CD4-positive, CD25-positive, alpha-beta regulatory T cell (primary cell): Measurements from ENCODE around the gene GAS7. TPM values are rescaled to one million over a fixed set of nuclear protein-coding genes. Genes with fewer than 3 reads are reported as not detected.

ENCODE experiments used
- ATAC-seq, 2 donors: fragments of 150-1000 bp; cut with Tn5 transposase; one replicate each; pipeline ENCODE4 v1.10.0; 2021; ENCODE audit warnings: low read depth in 2 of 2, moderate number of reproducible peaks in 2 of 2, moderate library complexity in 1 of 2
- DNase-seq, 3 donors: peaks; one replicate each; pipeline versions ENCODE4 v3.0.0 to v3.0.0-alpha.2; 2012 to 2022; ENCODE audit warnings: mixed read lengths in 1 of 3
- H3K27ac ChIP-seq: one replicate; pipeline ENCODE4 v1.7.0; 2013; ENCODE audit warnings: mild to moderate bottlenecking, low read length; ENCODE audit not compliant: insufficient read depth, poor library complexity, severe bottlenecking
- H3K27me3 ChIP-seq: one replicate; pipeline ENCODE4 v1.7.0; 2013; ENCODE audit warnings: low read length; ENCODE audit not compliant: control insufficient read depth, insufficient read depth
- H3K36me3 ChIP-seq: one replicate; pipeline ENCODE4 v1.7.0; 2013; ENCODE audit warnings: mild to moderate bottlenecking, low read length, moderate library complexity; ENCODE audit not compliant: control insufficient read depth, insufficient read depth
- H3K4me1 ChIP-seq: 2 replicates; pipeline ENCODE4 v1.7.0; 2013; ENCODE audit warnings: mild to moderate bottlenecking, low read length; ENCODE audit not compliant: insufficient read depth, control insufficient read depth, poor library complexity, severe bottlenecking
- H3K4me3 ChIP-seq: one replicate; pipeline ENCODE4 v1.7.0; 2013; ENCODE audit warnings: low read depth, mild to moderate bottlenecking, low read length, moderate library complexity
- H3K9me3 ChIP-seq, 2 experiments: 1 replicate in 1 of 2; 2 replicates in 1 of 2; pipeline ENCODE4 v1.7.0; 2013; ENCODE audit warnings: low read length in 2 of 2, mild to moderate bottlenecking in 1 of 2, moderate library complexity in 1 of 2; ENCODE audit not compliant: control insufficient read depth in 2 of 2
- H3K27ac Mint-ChIP-seq, 3 donors: one replicate each; pipeline ENCODE4 v1.8.0; 2020 to 2022; ENCODE audit warnings: mild to moderate bottlenecking in 3 of 3, mixed read lengths in 3 of 3, moderate library complexity in 2 of 3
- H3K27me3 Mint-ChIP-seq: one replicate; pipeline ENCODE4 v1.8.0; 2022; ENCODE audit warnings: mild to moderate bottlenecking, mixed read lengths
- H3K36me3 Mint-ChIP-seq: one replicate; pipeline ENCODE4 v1.8.0; 2020; ENCODE audit warnings: mixed read lengths
- H3K4me1 Mint-ChIP-seq, 4 donors: one replicate each; pipeline ENCODE4 v1.8.0; 2020 to 2022; ENCODE audit warnings: mixed read lengths in 4 of 4, mild to moderate bottlenecking in 1 of 4
- H3K4me3 Mint-ChIP-seq, 4 donors: one replicate each; pipeline ENCODE4 v1.8.0; 2020 to 2022; ENCODE audit warnings: mild to moderate bottlenecking in 4 of 4, mixed read lengths in 4 of 4, moderate library complexity in 3 of 4
- H3K9me3 Mint-ChIP-seq, 7 donors: one replicate each; pipeline ENCODE4 v1.8.0; 2020 to 2022; ENCODE audit warnings: mixed read lengths in 7 of 7, mild to moderate bottlenecking in 3 of 7, moderate library complexity in 2 of 7
- polyA plus RNA-seq, 4 donors: library from polyadenylated mRNA; unstranded; fragments of 300-500 nt; fragmentation: Illumina TruSeq; gene quantifications; one replicate each; pipeline ENCODE4 v1.2.3, GENCODE V29; 2021
- total RNA-seq: library from RNA; stranded (reverse); gene quantifications from one replicate; pipeline ENCODE4 v1.2.3, GENCODE V29; 2022

Gene GAS7
- total and polyA plus RNA-seq, 5 donors from 2014 or later = 0.10 to 0.79 (median 0.46) TPM; not detected in 1

- H3K27ac Mint-ChIP-seq = no peak overlapping the region
- no peaks in the 10 kb centered on the region for H3K36me3 Mint-ChIP-seq
- no peaks in the 10 kb centered on the region for H3K9me3 ChIP-seq
- no peaks in the 10 kb centered on the region for H3K36me3 ChIP-seq
- peaks cover 0 to 2% (median 0%) of the 10 kb centered on the region in 7 donors for H3K9me3 Mint-ChIP-seq
- H3K4me1 ChIP-seq = no peaks in the 10 kb centered on the region
- DNase-seq = no peak
- H3K4me1 Mint-ChIP-seq = no peaks in the 10 kb centered on the region
- H3K4me3 Mint-ChIP-seq = no peak overlapping the region
- no peak for ATAC-seq
- H3K27me3 Mint-ChIP-seq = no peaks in the 10 kb centered on the region
- no peak overlapping the region for H3K27ac ChIP-seq
- no peaks in the 10 kb centered on the region for H3K27me3 ChIP-seq
- no peak overlapping the region for H3K4me3 ChIP-seq
Measured at GRCh38 chr17:9918804-9919352, 279.5 kb downstream of the GAS7 start.

DNA sequence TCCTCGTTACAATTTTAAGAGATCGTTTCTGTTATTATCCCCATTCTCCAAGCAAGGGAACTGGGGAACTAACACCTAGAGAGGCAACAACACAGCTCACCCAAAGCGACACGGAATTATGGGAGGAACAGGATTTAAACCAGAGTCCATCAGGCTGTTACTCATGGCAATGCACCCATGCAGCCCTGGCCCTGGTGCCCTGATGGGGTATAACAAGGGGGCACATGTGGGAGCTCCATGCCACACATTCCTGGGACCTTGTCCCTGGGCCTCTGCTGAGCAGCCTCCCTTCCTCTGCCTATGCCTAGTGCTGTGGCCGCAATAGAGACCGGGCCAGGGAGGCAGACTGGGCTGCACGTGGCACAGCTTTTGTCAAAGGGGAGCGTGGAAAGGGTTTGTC lies 280.1 kb downstream of the GAS7 start:
- H3K27ac ChIP-seq = no peak overlapping the region
- no peak overlapping the region for H3K4me3 ChIP-seq
- DNase-seq (no peak), ATAC-seq (no peak)
- no peaks in the 10 kb centered on the region for H3K27me3 Mint-ChIP-seq
- H3K4me3 Mint-ChIP-seq = no peak overlapping the region
- H3K9me3 Mint-ChIP-seq = peaks cover 0 to 2% (median 0%) of the 10 kb centered on the region in 7 donors
- H3K36me3 Mint-ChIP-seq = no peaks in the 10 kb centered on the region
- H3K9me3 ChIP-seq = no peaks in the 10 kb centered on the region
- no peaks in the 10 kb centered on the region for H3K4me1 ChIP-seq
- no peaks in the 10 kb centered on the region for H3K4me1 Mint-ChIP-seq
- H3K27ac Mint-ChIP-seq = no peak overlapping the region
- H3K36me3 ChIP-seq = no peaks in the 10 kb centered on the region
- no peaks in the 10 kb centered on the region for H3K27me3 ChIP-seq

DNA sequence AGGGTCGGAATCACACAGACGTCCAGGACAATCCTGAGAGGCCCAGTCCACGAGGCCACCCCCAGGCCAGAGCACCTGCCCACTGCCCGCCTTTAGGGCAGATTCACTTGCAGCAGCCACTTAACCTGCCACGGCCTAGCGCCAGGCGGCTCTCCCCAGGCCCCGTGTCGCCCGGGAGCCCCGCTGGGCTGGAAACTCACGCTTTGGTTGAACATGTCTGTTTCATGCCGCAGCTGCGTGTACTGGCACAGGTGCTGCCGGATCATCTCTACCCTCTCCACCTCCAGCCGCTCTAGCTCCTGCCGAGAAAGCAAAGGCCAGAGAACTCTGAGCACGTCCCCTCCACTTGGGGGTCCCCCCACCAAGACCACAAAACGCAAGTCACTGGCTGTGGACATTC lies 280.6 kb downstream of the GAS7 start:
- no peak overlapping the region for H3K4me3 ChIP-seq
- H3K27ac ChIP-seq = no peak overlapping the region
- ATAC-seq = no peak
- H3K9me3 Mint-ChIP-seq = peaks cover 0 to 2% (median 0%) of the 10 kb centered on the region in 7 donors
- no peaks in the 10 kb centered on the region for H3K36me3 ChIP-seq
- no peak for DNase-seq
- no peaks in the 10 kb centered on the region for H3K4me1 Mint-ChIP-seq
- H3K27me3 Mint-ChIP-seq = no peaks in the 10 kb centered on the region
- H3K4me3 Mint-ChIP-seq = no peak overlapping the region
- no peaks in the 10 kb centered on the region for H3K36me3 Mint-ChIP-seq
- H3K4me1 ChIP-seq = no peaks in the 10 kb centered on the region
- no peak overlapping the region for H3K27ac Mint-ChIP-seq
- H3K27me3 ChIP-seq = no peaks in the 10 kb centered on the region
- H3K9me3 ChIP-seq = no peaks in the 10 kb centered on the region

DNA sequence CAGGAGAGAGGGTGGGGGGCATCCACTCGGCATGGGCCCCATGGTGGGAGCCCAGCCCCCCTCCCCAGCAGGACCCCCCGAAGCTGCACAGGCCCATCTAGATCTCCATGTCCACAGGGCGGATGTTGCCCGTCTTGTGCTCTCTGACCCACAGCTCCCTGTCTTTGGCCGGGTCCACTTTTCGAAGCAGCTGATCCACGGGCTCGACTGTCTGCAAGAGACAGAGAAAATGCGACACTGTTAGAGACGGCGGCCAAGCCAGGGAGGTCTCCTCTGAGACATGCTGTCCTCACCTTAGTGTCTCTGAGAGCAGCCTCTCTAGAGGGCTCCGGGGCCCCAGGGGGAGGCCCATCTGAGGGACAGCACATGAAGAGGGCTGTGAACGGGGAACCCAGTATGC lies 281.3 kb downstream of the GAS7 start:
- Mint-ChIP-seq H3K4me1 (no peaks in the 10 kb centered on the region), H3K36me3 (no peaks in the 10 kb centered on the region), H3K4me3 (no peak overlapping the region), H3K27ac (no peak overlapping the region), H3K27me3 (no peaks in the 10 kb centered on the region), H3K9me3 (peaks cover 0 to 2% (median 0%) of the 10 kb centered on the region in 7 donors)
- DNase-seq = no peak
- no peaks in the 10 kb centered on the region for H3K27me3 ChIP-seq
- H3K36me3 ChIP-seq = no peaks in the 10 kb centered on the region
- no peak overlapping the region for H3K27ac ChIP-seq
- ATAC-seq = no peak
- H3K4me1 ChIP-seq = no peaks in the 10 kb centered on the region
- no peak overlapping the region for H3K4me3 ChIP-seq
- no peaks in the 10 kb centered on the region for H3K9me3 ChIP-seq

DNA sequence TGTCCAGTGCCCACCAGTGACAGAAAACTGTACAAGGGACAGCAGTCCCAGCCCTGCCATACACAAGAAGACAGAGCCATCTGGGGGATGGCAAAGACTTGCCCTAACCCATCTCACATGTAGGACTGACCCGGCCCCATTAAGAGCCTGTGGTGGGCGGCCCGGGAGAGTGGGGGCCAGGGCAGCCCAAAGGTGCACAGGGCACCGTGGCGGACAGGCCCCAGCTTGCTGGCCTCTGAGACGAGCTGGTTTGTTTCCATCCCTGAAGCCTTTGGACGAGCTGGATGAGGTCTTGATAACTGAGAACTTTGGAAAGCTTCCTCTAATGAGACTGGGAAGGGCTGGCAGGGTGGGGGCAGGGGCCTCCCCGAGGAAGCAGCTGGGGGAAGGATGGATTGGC lies 282.3 kb downstream of the GAS7 start:
- H3K9me3 ChIP-seq = no peaks in the 10 kb centered on the region
- H3K4me1 ChIP-seq = no peaks in the 10 kb centered on the region
- H3K36me3 ChIP-seq = no peaks in the 10 kb centered on the region
- H3K4me3 Mint-ChIP-seq = no peak overlapping the region
- H3K27ac ChIP-seq = no peak overlapping the region
- no peak overlapping the region for H3K4me3 ChIP-seq
- H3K27me3 ChIP-seq = no peaks in the 10 kb centered on the region
- no peak for ATAC-seq
- no peaks in the 10 kb centered on the region for H3K36me3 Mint-ChIP-seq
- H3K4me1 Mint-ChIP-seq = no peaks in the 10 kb centered on the region
- no peak overlapping the region for H3K27ac Mint-ChIP-seq
- peaks cover 0 to 2% (median 0%) of the 10 kb centered on the region in 7 donors for H3K9me3 Mint-ChIP-seq
- H3K27me3 Mint-ChIP-seq = no peaks in the 10 kb centered on the region
- DNase-seq = no peak

DNA sequence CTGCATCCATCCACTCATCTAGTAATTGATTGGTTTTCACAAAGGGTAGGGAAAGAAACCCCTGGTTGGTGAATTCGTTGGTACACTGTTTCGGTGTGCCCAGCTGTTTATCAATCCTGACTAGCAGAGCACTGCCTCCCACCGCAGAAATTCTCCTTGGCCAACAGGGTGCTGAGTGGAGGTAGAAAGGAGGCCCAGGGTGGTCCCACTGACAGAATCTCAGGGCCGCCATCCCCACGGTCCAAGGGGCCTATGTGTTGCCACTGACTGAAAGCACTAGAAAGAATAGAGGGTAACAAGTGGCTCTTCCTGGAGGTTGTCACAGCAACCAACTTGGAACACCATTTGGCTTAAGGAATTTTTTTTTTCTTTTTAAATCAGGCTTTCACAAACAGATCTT lies 284.9 kb downstream of the GAS7 start:
- no peaks in the 10 kb centered on the region for H3K36me3 ChIP-seq
- no peaks in the 10 kb centered on the region for H3K4me1 Mint-ChIP-seq

GRCh38 chr17:9912121-9913099 lies 286.0 kb downstream of the GAS7 start:
- Mint-ChIP-seq H3K4me1 (no peaks in the 10 kb centered on the region), H3K4me3 (no peak overlapping the region), H3K9me3 (peaks cover 0 to 2% (median 0%) of the 10 kb centered on the region in 7 donors), H3K27me3 (no peaks in the 10 kb centered on the region), H3K27ac (no peak overlapping the region), H3K36me3 (no peaks in the 10 kb centered on the region)
- Histone ChIP-seq H3K4me1 (no peaks in the 10 kb centered on the region), H3K27ac (no peak overlapping the region), H3K36me3 (no peaks in the 10 kb centered on the region), H3K4me3 (no peak overlapping the region), H3K27me3 (no peaks in the 10 kb centered on the region), H3K9me3 (no peaks in the 10 kb centered on the region)
- DNase-seq = no peak
- no peak for ATAC-seq

More for the DNA sequence above, 284.9 kb downstream of the GAS7 start:
- Histone ChIP-seq H3K27me3 (no peaks in the 10 kb centered on the region), H3K4me1 (no peaks in the 10 kb centered on the region), H3K9me3 (no peaks in the 10 kb centered on the region), H3K4me3 (no peak overlapping the region), H3K27ac (no peak overlapping the region)
- Mint-ChIP-seq H3K36me3 (no peaks in the 10 kb centered on the region), H3K27ac (no peak overlapping the region), H3K27me3 (no peaks in the 10 kb centered on the region), H3K9me3 (peaks cover 0 to 2% (median 0%) of the 10 kb centered on the region in 7 donors), H3K4me3 (no peak overlapping the region)
- DNase-seq (no peak), ATAC-seq (no peak)
